GM18951 (cell line): Measurements from ENCODE around the gene P3H4.

Experiments
- POLR2A ChIP-seq: IDR thresholded peaks from 4 replicates; pipeline ENCODE4 v1.6.1; 2011; ENCODE audit warnings: mild to moderate bottlenecking; ENCODE audit not compliant: insufficient read length, insufficient read depth; ENCODE audit errors: extremely low read depth
- in situ Hi-C: fragments of 300-500 bp; cut with MboI; formaldehyde crosslinking; loops from one replicate; pipeline ENCODE4 v1.12.0; 2022; ENCODE audit warnings: low sequenced_read_pairs, mixed read lengths, inconsistent platforms; ENCODE audit not compliant: unreplicated experiment

The P3H4 gene

GRCh38 chr17:41775394-41776226 lies 36.1 kb downstream of the P3H4 start:
- in situ Hi-C loops = no loop called here
- no peak for TF ChIP-seq POLR2A

GRCh38 chr17:41773731-41774193 lies 38.0 kb downstream of the P3H4 start:
- TF ChIP-seq POLR2A = no peak
- in situ Hi-C loops = no loop called here

- in situ Hi-C loops = no loop called here
- TF ChIP-seq POLR2A = no peak
Observed at GRCh38 chr17:41773190-41773588, 38.6 kb downstream of the P3H4 start.

GRCh38 chr17:41772586-41773189 lies 39.1 kb downstream of the P3H4 start:
- no peak for TF ChIP-seq POLR2A
- in situ Hi-C loops = no loop called here

- TF ChIP-seq POLR2A = no peak
- in situ Hi-C loops = no loop called here
Observed at GRCh38 chr17:41772218-41772585, 39.5 kb downstream of the P3H4 start.

- in situ Hi-C loops = no loop called here
- TF ChIP-seq POLR2A = no peak
Observed at GRCh38 chr17:41771389-41772206, 40.2 kb downstream of the P3H4 start.

GRCh38 chr17:41769985-41770384 lies 41.8 kb downstream of the P3H4 start:
- in situ Hi-C loops = no loop called here
- TF ChIP-seq POLR2A = no peak

- TF ChIP-seq POLR2A = no peak
- in situ Hi-C loops = no loop called here
Observed at GRCh38 chr17:41769346-41769862, 42.3 kb downstream of the P3H4 start.

- no peak for TF ChIP-seq POLR2A
- in situ Hi-C loops = no loop called here
Observed at GRCh38 chr17:41768682-41769288, 43.0 kb downstream of the P3H4 start.

- in situ Hi-C loops = no loop called here
- TF ChIP-seq POLR2A = no peak
Observed at GRCh38 chr17:41767324-41768042, 44.3 kb downstream of the P3H4 start.

- TF ChIP-seq POLR2A = no peak
- in situ Hi-C loops = no loop called here
Observed at GRCh38 chr17:41766135-41766534, 45.6 kb downstream of the P3H4 start.

GRCh38 chr17:41763327-41763726 lies 48.4 kb downstream of the P3H4 start:
- no peak for TF ChIP-seq POLR2A
- in situ Hi-C loops = no loop called here

- in situ Hi-C loops = no loop called here
- no peak for TF ChIP-seq POLR2A
Observed at GRCh38 chr17:41762841-41763240, 48.9 kb downstream of the P3H4 start.

GRCh38 chr17:41762391-41762790 lies 49.4 kb downstream of the P3H4 start:
- no peak for TF ChIP-seq POLR2A
- in situ Hi-C loops = no loop called here
